GM12878 (cell line): ENCODE measurements around the gene EIF4E. TPM values are rescaled to one million over a fixed set of nuclear protein-coding genes. Genes with fewer than 3 reads are reported as not detected.

Experiments used
- ASH2L ChIP-seq: fragments of 300-600, 200-600 bp; sonication (generic); IDR thresholded peaks from 2 replicates; pipeline ENCODE4 v1.6.1; 2017; ENCODE audit warnings: low read depth, mild to moderate bottlenecking, borderline replicate concordance
- BRCA1 ChIP-seq: IDR thresholded peaks from 2 replicates; pipeline ENCODE4 v1.6.1; 2011; ENCODE audit warnings: low read depth, low read length, improper control_type of control experiment
- CBX5 ChIP-seq: sonication (generic); IDR thresholded peaks from 2 replicates; pipeline ENCODE4 v1.6.1; 2016; ENCODE audit warnings: low read depth, moderate library complexity, mild to moderate bottlenecking, inconsistent platforms
- CHD2 ChIP-seq: IDR thresholded peaks from 2 replicates; pipeline ENCODE4 v1.6.1; 2011; ENCODE audit warnings: low read depth, low read length, improper control_type of control experiment, borderline replicate concordance
- CREM ChIP-seq: IDR thresholded peaks from 2 replicates; pipeline ENCODE4 v1.6.1; 2014; ENCODE audit warnings: antibody characterized with exemption, low read depth
- IRF4 ChIP-seq: IDR thresholded peaks from 2 replicates; pipeline ENCODE4 v1.6.1; 2011; ENCODE audit warnings: low read depth, low read length
- MEF2A ChIP-seq: IDR thresholded peaks from 2 replicates; pipeline ENCODE4 v1.6.1; 2011; ENCODE audit warnings: low read depth, mild to moderate bottlenecking, low read length, moderate library complexity; ENCODE audit not compliant: insufficient read depth
- MEF2B ChIP-seq: fragments of 450-650 bp; IDR thresholded peaks from 2 replicates; pipeline ENCODE4 v1.6.1; 2018; ENCODE audit warnings: mild to moderate bottlenecking, moderate library complexity; ENCODE audit not compliant: partially characterized antibody, poor library complexity, severe bottlenecking
- NR2C2 ChIP-seq: IDR thresholded peaks from 2 replicates; pipeline ENCODE4 v1.6.1; 2011; ENCODE audit warnings: borderline replicate concordance, low read depth; ENCODE audit not compliant: control insufficient read depth, insufficient read length
- PAX5 ChIP-seq: IDR thresholded peaks from 2 replicates; pipeline ENCODE4 v1.6.1; 2011; ENCODE audit warnings: low read depth, low read length, borderline replicate concordance
- POLR2AphosphoS5 ChIP-seq: IDR thresholded peaks from 2 replicates; pipeline ENCODE4 v1.6.1; 2011; ENCODE audit warnings: mild to moderate bottlenecking, low read length, inconsistent platforms
- RB1 ChIP-seq: fragments of 450-650 bp; formaldehyde crosslinking; IDR thresholded peaks from 2 replicates; pipeline ENCODE4 v1.6.1; 2017; ENCODE audit warnings: mild to moderate bottlenecking, borderline replicate concordance
- SIN3A ChIP-seq: IDR thresholded peaks from 2 replicates; pipeline ENCODE4 v1.6.1; 2012; ENCODE audit warnings: low read depth, low read length, improper control_type of control experiment
- SMC3 ChIP-seq: IDR thresholded peaks from 2 replicates; pipeline ENCODE4 v1.6.1; 2011; ENCODE audit warnings: low read length, improper control_type of control experiment, borderline replicate concordance
- SREBF1 ChIP-seq: IDR thresholded peaks from 2 replicates; pipeline ENCODE4 v1.6.1; 2012; ENCODE audit warnings: mild to moderate bottlenecking, low read length
- TCF7 ChIP-seq: IDR thresholded peaks from 2 replicates; pipeline ENCODE4 v1.6.1; 2014; ENCODE audit warnings: antibody characterized with exemption, borderline replicate concordance
- WRNIP1 ChIP-seq: IDR thresholded peaks from 2 replicates; pipeline ENCODE4 v1.6.1; 2011; ENCODE audit warnings: low read depth, low read length, improper control_type of control experiment, borderline replicate concordance
- ZBTB40 ChIP-seq: fragments of 450-650 bp; IDR thresholded peaks from 2 replicates; pipeline ENCODE4 v1.6.1; 2016; ENCODE audit warnings: mild to moderate bottlenecking, moderate library complexity, borderline replicate concordance
- ZNF384 ChIP-seq: IDR thresholded peaks from 2 replicates; pipeline ENCODE4 v1.6.1; 2012; ENCODE audit warnings: low read depth, mild to moderate bottlenecking, low read length, improper control_type of control experiment, borderline replicate concordance
- polyA plus RNA-seq, 11 experiments: library from polyadenylated mRNA; depleted of rRNA in 4 of 11; unstranded in 6 of 11; stranded (reverse) in 5 of 11; fragments of >200 nt; fragmentation: Nextera tagmentation in 4 of 11; fragmentation: Illumina TruSeq in 1 of 11; extraction: Ambion mirVana in 4 of 11; extraction: Trizol in 1 of 11; gene quantifications; 1 replicate in 1 of 11; 2 replicates in 10 of 11; pipeline versions ENCODE4 v1.2.1 to v1.2.3, GENCODE V29; 2011 to 2016; ENCODE audit warnings: inconsistent platforms in 2 of 11, missing spikeins in 2 of 11, low read depth in 1 of 11
- total RNA-seq, 4 experiments: library from RNA; depleted of rRNA in 3 of 4; stranded (reverse); fragments of >200 nt in 3 of 4; fragmentation: Illumina TruSeq in 1 of 4; extraction: Trizol in 1 of 4; gene quantifications; 2 replicates each; pipeline versions ENCODE4 v1.2.1 to v1.2.3, GENCODE V29; 2013 to 2021
- TF ChIP-seq, protein P1 (sequence below): IDR thresholded peaks from 2 replicates; pipeline ENCODE4 v1.6.1; 2012; ENCODE audit warnings: low read length, inconsistent platforms
- TF ChIP-seq, protein P2 (sequence below): fragments of 450-650 bp; IDR thresholded peaks from 2 replicates; pipeline ENCODE4 v1.6.1; 2017; ENCODE audit warnings: mild to moderate bottlenecking, moderate library complexity

The EIF4E gene
- total and polyA plus RNA-seq, 10 of the 15 experiments (the other 5 are each of a cell fraction or from before 2014, with no cell fraction given): 104 to 372 (median 163) TPM

- TF ChIP-seq WRNIP1 (no peak), SREBF1 (no peak), IRF4 (peak; percentile 97), NR2C2 (no peak), BRCA1 (no peak), CBX5 (peak; percentile 81; the same call in 1 of the 2 replicates), MEF2A (peak; percentile 87), MEF2B (no peak), SMC3 (no peak), PAX5 (no peak), ASH2L (no peak), TCF7 (peak; percentile 84), ZNF384 (peak; percentile 91), SIN3A (no peak), POLR2AphosphoS5 (peak; percentile 81), CREM (peak; percentile 98), RB1 (peak; percentile 51; the same call in 1 of the 2 replicates), CHD2 (no peak), ZBTB40 (no peak)
- TF ChIP-seq, protein P1, sequence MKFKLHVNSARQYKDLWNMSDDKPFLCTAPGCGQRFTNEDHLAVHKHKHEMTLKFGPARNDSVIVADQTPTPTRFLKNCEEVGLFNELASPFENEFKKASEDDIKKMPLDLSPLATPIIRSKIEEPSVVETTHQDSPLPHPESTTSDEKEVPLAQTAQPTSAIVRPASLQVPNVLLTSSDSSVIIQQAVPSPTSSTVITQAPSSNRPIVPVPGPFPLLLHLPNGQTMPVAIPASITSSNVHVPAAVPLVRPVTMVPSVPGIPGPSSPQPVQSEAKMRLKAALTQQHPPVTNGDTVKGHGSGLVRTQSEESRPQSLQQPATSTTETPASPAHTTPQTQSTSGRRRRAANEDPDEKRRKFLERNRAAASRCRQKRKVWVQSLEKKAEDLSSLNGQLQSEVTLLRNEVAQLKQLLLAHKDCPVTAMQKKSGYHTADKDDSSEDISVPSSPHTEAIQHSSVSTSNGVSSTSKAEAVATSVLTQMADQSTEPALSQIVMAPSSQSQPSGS: peak; percentile 96
- TF ChIP-seq, protein P2, sequence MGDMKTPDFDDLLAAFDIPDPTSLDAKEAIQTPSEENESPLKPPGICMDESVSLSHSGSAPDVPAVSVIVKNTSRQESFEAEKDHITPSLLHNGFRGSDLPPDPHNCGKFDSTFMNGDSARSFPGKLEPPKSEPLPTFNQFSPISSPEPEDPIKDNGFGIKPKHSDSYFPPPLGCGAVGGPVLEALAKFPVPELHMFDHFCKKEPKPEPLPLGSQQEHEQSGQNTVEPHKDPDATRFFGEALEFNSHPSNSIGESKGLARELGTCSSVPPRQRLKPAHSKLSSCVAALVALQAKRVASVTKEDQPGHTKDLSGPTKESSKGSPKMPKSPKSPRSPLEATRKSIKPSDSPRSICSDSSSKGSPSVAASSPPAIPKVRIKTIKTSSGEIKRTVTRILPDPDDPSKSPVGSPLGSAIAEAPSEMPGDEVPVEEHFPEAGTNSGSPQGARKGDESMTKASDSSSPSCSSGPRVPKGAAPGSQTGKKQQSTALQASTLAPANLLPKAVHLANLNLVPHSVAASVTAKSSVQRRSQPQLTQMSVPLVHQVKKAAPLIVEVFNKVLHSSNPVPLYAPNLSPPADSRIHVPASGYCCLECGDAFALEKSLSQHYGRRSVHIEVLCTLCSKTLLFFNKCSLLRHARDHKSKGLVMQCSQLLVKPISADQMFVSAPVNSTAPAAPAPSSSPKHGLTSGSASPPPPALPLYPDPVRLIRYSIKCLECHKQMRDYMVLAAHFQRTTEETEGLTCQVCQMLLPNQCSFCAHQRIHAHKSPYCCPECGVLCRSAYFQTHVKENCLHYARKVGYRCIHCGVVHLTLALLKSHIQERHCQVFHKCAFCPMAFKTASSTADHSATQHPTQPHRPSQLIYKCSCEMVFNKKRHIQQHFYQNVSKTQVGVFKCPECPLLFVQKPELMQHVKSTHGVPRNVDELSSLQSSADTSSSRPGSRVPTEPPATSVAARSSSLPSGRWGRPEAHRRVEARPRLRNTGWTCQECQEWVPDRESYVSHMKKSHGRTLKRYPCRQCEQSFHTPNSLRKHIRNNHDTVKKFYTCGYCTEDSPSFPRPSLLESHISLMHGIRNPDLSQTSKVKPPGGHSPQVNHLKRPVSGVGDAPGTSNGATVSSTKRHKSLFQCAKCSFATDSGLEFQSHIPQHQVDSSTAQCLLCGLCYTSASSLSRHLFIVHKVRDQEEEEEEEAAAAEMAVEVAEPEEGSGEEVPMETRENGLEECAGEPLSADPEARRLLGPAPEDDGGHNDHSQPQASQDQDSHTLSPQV: no peak
Observed at GRCh38 chr4:98929341-98930267, 671 bp upstream of the EIF4E start (continued).
